Astrocyte of the spinal cord (primary cell): ENCODE measurements around the gene TOP2A.

Source experiments
- DNase-seq: peaks from one replicate; pipeline ENCODE4 v3.0.0; 2011; ENCODE audit warnings: low read depth, low spot score
- H3K4me3 ChIP-seq: 2 replicates; pipeline ENCODE4 v1.5.1; 2011; ENCODE audit warnings: low read depth, mild to moderate bottlenecking, low read length, moderate library complexity
- CTCF ChIP-seq: IDR thresholded peaks from 2 replicates; pipeline ENCODE4 v1.5.1; 2012; ENCODE audit warnings: low read depth, mild to moderate bottlenecking, low read length, inconsistent platforms
- in situ Hi-C: cut with HindIII; loops from 2 replicates; pipeline ENCODE4 v1.10.0; 2017; ENCODE audit warnings: low sequenced_read_pairs

The TOP2A gene

DNA sequence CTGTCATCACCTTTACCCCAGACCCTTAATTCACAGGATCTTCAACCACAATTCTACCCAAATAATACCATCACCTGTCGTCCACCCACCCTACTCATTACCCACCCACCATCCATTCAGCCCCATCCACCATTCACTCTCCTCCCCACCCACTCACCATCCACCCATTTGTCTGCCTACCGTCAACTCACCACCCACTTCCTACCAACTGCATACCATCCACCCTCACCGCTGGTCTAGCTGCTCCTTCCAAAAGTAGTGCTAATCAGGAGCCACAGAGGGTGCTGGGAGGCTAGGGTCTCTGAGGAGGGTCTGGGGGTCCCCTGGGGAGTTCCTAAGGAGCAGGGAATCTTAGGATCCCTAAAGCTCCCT lies 13.5 kb upstream of the TOP2A start:
- no peak for DNase-seq
- TF ChIP-seq CTCF, result no peak
- H3K4me3 ChIP-seq, result no peak overlapping the region
- in situ Hi-C loops, result no loop called here

DNA sequence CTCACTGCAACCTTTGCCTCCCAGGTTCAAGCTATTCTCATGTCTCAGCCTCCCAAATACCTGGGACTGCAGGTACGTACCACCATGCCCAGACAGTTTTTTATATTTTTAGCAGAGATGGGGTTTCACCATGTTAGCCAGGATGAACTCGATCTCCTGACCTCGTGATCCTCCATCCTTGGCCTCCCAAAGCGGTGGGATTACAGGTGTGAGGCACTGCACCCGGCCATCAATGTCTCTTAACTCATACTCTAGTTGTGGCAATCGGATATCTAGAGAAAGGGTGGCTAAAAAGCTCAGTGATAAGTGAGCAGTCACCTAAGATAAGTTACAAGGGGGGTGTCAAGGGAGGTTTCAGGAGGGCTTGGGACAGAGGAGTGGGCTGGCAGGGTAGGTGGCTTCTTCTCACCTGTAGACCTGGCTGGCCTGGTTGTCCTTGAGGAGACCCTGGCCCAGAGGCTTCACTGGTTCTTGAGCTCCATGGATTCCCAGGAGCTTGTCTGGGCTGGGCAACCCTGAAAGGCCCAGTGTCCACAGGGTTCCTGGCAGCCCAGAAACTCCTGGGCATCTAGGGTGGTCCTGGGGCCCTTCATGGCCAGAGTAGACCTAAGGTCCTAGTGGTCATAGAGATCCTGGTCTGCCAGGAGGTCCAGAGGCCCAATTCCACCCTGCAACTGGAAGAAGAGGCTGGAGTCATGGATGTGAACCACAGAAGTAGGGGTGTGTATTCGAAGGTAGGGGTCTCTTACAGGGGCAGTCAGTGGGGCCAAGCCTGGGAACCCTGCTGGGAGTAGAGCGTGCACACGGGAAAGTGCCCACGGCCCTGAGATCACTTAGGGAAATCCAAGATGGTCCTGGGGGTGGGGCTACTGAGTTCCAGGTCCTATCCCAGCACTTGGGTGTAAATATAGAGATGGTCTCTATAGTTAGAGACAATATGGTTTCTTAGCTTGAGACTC lies 12.9 kb upstream of the TOP2A start:
- H3K4me3 ChIP-seq, result no peak overlapping the region
- in situ Hi-C loops, result no loop called here
- TF ChIP-seq CTCF, result no peak

DNA sequence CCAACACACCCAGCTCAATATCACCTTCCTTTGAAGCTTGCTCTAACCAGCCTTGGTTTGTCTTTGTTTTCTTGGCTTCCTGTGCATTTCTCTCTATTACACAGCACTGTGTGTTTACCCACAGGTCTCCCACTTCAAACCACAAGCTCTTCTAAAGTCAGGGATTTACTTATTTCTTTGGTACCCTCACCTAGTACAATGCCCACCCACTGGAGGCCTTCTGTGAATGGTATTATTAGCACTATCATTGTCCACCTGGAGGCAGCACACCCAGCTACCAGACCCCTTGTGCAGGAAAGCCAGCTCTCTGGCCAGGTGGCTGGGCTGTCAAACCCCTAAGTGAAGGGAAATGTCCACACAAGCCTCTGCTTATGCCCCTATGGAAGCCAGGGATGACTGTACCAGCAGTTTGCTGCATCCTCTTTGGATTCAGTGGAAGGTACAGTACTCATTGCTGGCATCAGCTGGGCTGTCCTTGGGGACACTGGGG lies 9.4 kb upstream of the TOP2A start:
- no peak for TF ChIP-seq CTCF
- in situ Hi-C loops, result no loop called here
- no peak for DNase-seq
- H3K4me3 ChIP-seq, result no peak overlapping the region

More for the DNA sequence above, 12.9 kb upstream of the TOP2A start:
- DNase-seq, result no peak

DNA sequence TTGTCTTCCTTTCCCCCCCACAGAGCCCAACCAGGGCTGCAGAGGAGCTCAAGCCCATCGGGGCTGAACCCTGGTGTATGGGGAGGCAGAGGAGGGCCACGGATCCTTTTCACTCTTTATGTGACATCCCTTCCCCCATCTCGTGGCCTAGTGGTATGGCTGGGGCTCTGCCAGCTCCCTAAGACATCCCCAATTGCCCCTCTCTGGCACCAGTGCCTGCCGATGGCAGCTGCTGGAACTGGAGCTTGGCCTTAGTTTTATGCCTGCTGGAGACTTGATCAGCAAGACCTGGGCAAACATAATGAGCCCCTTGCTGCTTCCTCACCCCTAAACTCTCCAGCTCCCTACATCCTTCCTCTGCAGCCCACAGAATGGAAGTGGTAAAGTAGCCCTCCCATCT lies 8.0 kb upstream of the TOP2A start:
- in situ Hi-C loops, result no loop called here
- no peak for DNase-seq
- H3K4me3 ChIP-seq, result no peak overlapping the region
- TF ChIP-seq CTCF, result no peak

DNA sequence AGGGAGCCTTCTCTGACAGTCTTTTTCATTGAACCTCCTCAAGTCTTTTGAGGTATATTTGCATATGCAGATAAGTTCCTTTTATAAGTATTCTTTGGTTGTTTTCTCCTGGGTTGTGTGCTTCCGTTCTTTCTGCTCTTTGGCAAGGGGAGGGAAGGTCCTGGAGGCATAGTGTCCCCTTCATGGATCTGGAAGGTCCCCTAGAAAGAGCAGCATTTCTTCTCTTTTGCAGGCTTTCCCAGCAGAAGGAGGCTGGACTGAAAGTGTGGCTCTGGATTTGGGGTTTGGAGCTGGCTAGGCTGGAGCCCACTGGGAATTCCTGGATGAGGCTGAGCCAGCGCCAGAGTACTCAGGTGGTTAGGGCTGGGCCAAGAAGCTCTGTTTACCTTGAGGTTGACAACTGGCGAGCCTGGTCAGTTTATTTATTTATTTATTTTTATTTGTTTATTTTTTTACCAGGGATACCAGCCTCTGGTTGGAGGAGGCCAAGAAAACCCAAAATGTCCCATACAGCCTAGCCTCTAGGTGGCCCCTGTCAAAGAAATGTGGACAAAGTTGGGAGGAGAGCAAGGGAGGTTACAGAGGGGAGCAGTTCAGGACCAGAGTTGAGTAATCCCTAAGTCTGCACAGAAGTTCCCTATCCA lies 5.4 kb upstream of the TOP2A start:
- no peak for DNase-seq
- TF ChIP-seq CTCF, result no peak
- in situ Hi-C loops, result no loop called here
- H3K4me3 ChIP-seq, result no peak overlapping the region

GRCh38 chr17:40419559-40420331 lies 2.0 kb upstream of the TOP2A start:
- in situ Hi-C loops, result no loop called here
- no peak for DNase-seq
- no peak overlapping the region for H3K4me3 ChIP-seq
- no peak for TF ChIP-seq CTCF
